GOT3 (cell line): ENCODE results near the gene CACNA1D.
"Not testable (repeated sequence)": the region's sequence is repeated elsewhere in the genome, so short reads cannot be mapped to it uniquely, and the experiment has no call there.

ENCODE experiments used
- DNase-seq: peaks from one replicate; lab custom pipeline; 2025; ENCODE audit warnings: mixed read lengths; lab: John Stamatoyannopoulos, UW

The CACNA1D gene

GRCh38 chr3:53526704-53527055, 32.3 kb downstream of the CACNA1D start:
- DNase-seq, result no peak

GRCh38 chr3:53530205-53530604, 35.8 kb downstream of the CACNA1D start:
- DNase-seq, result no peak

- DNase-seq, result no peak
Observed at GRCh38 chr3:53531749-53532148, 37.3 kb downstream of the CACNA1D start.

GRCh38 chr3:53533472-53533871, 39.1 kb downstream of the CACNA1D start:
- DNase-seq, result no peak

GRCh38 chr3:53534216-53534615, 39.8 kb downstream of the CACNA1D start:
- no peak for DNase-seq

- DNase-seq, result no peak
Observed at GRCh38 chr3:53534676-53535400, 40.4 kb downstream of the CACNA1D start.

GRCh38 chr3:53536282-53536681, 41.9 kb downstream of the CACNA1D start:
- DNase-seq, result no peak

- DNase-seq, result no peak
Observed at GRCh38 chr3:53544357-53544756, 49.9 kb downstream of the CACNA1D start.

- DNase-seq, result no peak
Observed at GRCh38 chr3:53545310-53545995, 51.0 kb downstream of the CACNA1D start.

- no peak for DNase-seq
Observed at GRCh38 chr3:53545996-53546359, 51.6 kb downstream of the CACNA1D start.

GRCh38 chr3:53547327-53547726, 52.9 kb downstream of the CACNA1D start:
- DNase-seq, result no peak

- no peak for DNase-seq
Observed at GRCh38 chr3:53550005-53550620, 55.7 kb downstream of the CACNA1D start.

- no peak for DNase-seq
Observed at GRCh38 chr3:53551324-53551723, 56.9 kb downstream of the CACNA1D start.

GRCh38 chr3:53552730-53553129, 58.3 kb downstream of the CACNA1D start:
- DNase-seq, result no peak

GRCh38 chr3:53553200-53553599, 58.8 kb downstream of the CACNA1D start:
- no peak for DNase-seq

GRCh38 chr3:53554559-53555067, 60.2 kb downstream of the CACNA1D start:
- DNase-seq, result no peak

GRCh38 chr3:53555068-53555588, 60.7 kb downstream of the CACNA1D start:
- no peak for DNase-seq

- DNase-seq, result no peak
Observed at GRCh38 chr3:53566461-53567145, 72.2 kb downstream of the CACNA1D start.

- DNase-seq, result no peak
Observed at GRCh38 chr3:53570081-53570480, 75.7 kb downstream of the CACNA1D start.

GRCh38 chr3:53570709-53571108, 76.3 kb downstream of the CACNA1D start:
- DNase-seq, result no peak

- DNase-seq, result no peak
Observed at GRCh38 chr3:53571264-53571663, 76.9 kb downstream of the CACNA1D start.

GRCh38 chr3:53572184-53572583, 77.8 kb downstream of the CACNA1D start:
- not testable (repeated sequence) for DNase-seq
